ENCODE results near the gene EIF4G2. TPM values are rescaled to one million over a fixed set of nuclear protein-coding genes. Genes with fewer than 3 reads are reported as not detected.

The EIF4G2 gene
- total and polyA plus RNA-seq, 2 experiments from 2014 or later = 358 to 788 TPM

- TF ChIP-seq CTCF (conservative IDR thresholded peaks at IDR 0.05; ENCODE audit: low read depth in 2 of 2) (no peak), ETS1 (IDR thresholded peaks at IDR 0.05) (no peak)
Observed at GRCh38 chr11:10762913-10763421, 45.8 kb downstream of the EIF4G2 start (continued).

- H3K27me3 Mint-ChIP-seq (ENCODE audit: insufficient read depth, low read depth, poor library complexity) = no peaks in the 10 kb centered on the region
- Histone ChIP-seq H4K20me1 (replicated peaks; ENCODE audit: insufficient read depth) (no peaks in the 10 kb centered on the region), H3K4me2 (no peak overlapping the region), H2AFZ (no peak overlapping the region), H3K79me2 (replicated peaks; ENCODE audit: insufficient read depth) (no peaks in the 10 kb centered on the region), H3K4me1 (ENCODE audit: insufficient read depth) (peaks cover 16% of the 10 kb centered on the region), H3F3A (replicated peaks; ENCODE audit: low read depth) (no peaks in the 10 kb centered on the region), H3K4me3 (no peak overlapping the region), H3K9me2 (ENCODE audit: insufficient read depth) (no peaks in the 10 kb centered on the region), H3K27ac (ENCODE audit: low read depth) (no peak overlapping the region), H3K36me3 (ENCODE audit: insufficient read depth) (peaks cover 10% of the 10 kb centered on the region; the same call in 1 of the 2 replicates), H3K27me3 (ENCODE audit: insufficient read depth) (no peaks in the 10 kb centered on the region)
- H3K27ac Mint-ChIP-seq = no peak overlapping the region
- no peak overlapping the region for H3K4me3 Mint-ChIP-seq
- H3K36me3 Mint-ChIP-seq (ENCODE audit: low read depth) = peaks cover 25% of the 10 kb centered on the region
- H3K9me3 Mint-ChIP-seq = no peaks in the 10 kb centered on the region
- ATAC-seq (no peak), DNase-seq (ENCODE audit: low spot score) (no peak)
- peaks cover 14% of the 10 kb centered on the region for H3K4me1 Mint-ChIP-seq
- TF ChIP-seq ZNF114 (CRISPR knock-in tag; IDR thresholded peaks at IDR 0.05) (no peak), EZH2phosphoT487 (IDR thresholded peaks at IDR 0.05; ENCODE audit: unreplicated experiment) (no peak), STAT1 (IDR thresholded peaks at IDR 0.05; ENCODE audit: unreplicated experiment) (no peak), ZNF331 (CRISPR knock-in tag; IDR thresholded peaks at IDR 0.05; ENCODE audit: low read depth) (no peak), ZNF462 (CRISPR knock-in tag; IDR thresholded peaks at IDR 0.05) (no peak)
Observed at GRCh38 chr11:10762185-10762584, 46.5 kb downstream of the EIF4G2 start.

Measured in GM23338 (cell line).